ENCODE measurements around the gene CYB5A.

Gene CYB5A

DNA sequence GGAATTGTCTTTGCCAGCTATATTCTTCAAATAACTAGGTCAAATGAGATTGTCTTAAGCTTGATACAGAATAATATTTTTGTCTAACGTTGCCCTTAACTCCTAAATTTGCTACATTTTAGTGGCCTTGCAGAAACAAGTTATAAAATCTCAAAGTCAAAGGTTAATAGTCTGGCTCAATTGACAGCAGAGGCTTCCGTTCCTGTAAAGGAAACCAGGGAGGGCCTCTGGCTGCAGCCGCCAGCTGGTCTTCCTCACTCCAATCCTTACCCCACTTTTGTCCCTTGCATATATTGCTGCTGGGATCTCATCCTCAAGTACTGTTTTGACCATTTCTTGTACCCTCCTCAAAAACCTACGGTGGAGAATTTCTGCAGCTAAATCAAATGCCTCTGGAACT, 17.1 kb downstream of the CYB5A start:
- TF ChIP-seq, protein P1, sequence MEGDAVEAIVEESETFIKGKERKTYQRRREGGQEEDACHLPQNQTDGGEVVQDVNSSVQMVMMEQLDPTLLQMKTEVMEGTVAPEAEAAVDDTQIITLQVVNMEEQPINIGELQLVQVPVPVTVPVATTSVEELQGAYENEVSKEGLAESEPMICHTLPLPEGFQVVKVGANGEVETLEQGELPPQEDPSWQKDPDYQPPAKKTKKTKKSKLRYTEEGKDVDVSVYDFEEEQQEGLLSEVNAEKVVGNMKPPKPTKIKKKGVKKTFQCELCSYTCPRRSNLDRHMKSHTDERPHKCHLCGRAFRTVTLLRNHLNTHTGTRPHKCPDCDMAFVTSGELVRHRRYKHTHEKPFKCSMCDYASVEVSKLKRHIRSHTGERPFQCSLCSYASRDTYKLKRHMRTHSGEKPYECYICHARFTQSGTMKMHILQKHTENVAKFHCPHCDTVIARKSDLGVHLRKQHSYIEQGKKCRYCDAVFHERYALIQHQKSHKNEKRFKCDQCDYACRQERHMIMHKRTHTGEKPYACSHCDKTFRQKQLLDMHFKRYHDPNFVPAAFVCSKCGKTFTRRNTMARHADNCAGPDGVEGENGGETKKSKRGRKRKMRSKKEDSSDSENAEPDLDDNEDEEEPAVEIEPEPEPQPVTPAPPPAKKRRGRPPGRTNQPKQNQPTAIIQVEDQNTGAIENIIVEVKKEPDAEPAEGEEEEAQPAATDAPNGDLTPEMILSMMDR (IDR thresholded peaks at IDR 0.05; ENCODE audit: borderline replicate concordance, control extremely low read depth, extremely low read depth, insufficient read depth, missing control alignments): no peak
- in situ Hi-C loops (cut with MboI; ENCODE audit: low sequenced_read_pairs, unreplicated experiment): no loop called here
- DNase-seq (ENCODE audit: low spot score): no peak

DNA sequence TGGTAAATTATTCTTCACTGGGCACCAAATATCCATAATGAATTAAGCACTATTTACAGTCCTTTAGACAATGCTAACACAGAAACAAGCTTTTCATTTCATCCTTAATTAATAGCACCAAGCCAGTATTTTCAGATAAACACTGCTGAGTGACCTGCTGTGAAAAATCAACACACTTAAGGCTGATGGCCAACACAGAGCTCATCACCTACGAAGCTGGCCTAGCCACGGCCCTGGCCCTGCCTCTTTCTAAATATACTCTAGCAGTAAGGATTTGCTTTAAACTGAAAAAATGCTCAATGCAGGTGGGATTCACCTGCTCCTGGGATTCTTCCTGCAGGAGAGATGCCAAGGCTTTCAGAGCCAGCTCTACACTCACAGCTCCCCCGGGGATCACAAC, 18.4 kb downstream of the CYB5A start:
- in situ Hi-C loops (cut with MboI; ENCODE audit: low sequenced_read_pairs, unreplicated experiment): no loop called here
- TF ChIP-seq, protein P1 (IDR thresholded peaks at IDR 0.05; ENCODE audit: borderline replicate concordance, control extremely low read depth, extremely low read depth, insufficient read depth, missing control alignments): no peak
- DNase-seq (ENCODE audit: low spot score): no peak

DNA sequence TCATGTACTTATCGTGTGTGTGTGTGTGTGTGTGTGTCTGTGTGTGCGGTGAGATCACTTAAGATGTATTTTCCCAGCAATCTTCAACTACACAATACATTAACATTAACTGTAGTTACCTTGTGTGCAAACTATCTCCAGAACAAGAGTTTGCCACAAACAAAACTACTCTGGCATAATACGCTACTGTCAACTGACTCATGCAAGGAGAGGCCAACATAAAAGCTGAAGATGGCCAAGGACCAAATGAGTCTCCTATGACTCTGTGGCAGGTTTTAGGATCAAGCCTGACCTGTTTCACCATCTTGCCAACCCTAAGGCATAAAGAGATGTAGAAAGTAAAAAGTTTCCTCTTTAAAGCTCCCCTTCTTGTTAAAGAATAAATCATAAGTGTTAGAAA, 20.1 kb downstream of the CYB5A start:
- in situ Hi-C loops (cut with MboI; ENCODE audit: low sequenced_read_pairs, unreplicated experiment): no loop called here
- DNase-seq (ENCODE audit: low spot score): no peak
- TF ChIP-seq, protein P1 (IDR thresholded peaks at IDR 0.05; ENCODE audit: borderline replicate concordance, control extremely low read depth, extremely low read depth, insufficient read depth, missing control alignments): no peak

DNA sequence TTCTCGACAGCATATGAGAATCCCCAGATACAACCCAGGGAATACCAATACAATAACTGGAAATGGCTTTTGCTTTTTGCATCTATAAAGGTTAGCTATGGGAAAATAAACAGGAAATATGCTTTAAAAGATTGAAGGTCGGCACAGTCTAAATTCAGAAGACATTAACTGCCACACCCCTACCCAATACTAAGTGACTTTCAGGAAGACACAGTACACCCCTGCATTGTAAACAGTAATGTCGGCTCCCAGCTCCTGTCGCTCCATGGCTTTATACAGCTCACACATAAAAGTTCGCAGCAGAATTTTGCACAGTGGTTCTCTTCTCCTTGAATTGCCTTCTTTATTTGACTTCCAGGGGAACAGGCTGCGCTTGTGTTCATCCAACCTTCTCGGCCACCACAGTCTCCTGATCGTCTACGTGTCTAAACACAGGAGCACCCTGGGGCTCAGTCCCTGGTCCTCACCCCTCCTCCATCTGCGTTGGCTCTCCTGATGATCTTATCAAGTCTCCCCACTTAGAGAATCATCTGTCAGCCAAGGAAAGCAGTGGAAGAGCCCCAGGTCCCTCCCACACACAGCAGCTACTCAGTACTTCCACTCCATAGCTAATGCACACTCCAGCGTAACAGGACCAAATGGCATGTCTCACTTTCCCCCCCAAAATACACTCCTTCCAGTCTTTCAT, 22.7 kb downstream of the CYB5A start:
- TF ChIP-seq, protein P1 (IDR thresholded peaks at IDR 0.05; ENCODE audit: borderline replicate concordance, control extremely low read depth, extremely low read depth, insufficient read depth, missing control alignments): no peak
- in situ Hi-C loops (cut with MboI; ENCODE audit: low sequenced_read_pairs, unreplicated experiment): no loop called here
- no peak for DNase-seq (ENCODE audit: low spot score)

DNA sequence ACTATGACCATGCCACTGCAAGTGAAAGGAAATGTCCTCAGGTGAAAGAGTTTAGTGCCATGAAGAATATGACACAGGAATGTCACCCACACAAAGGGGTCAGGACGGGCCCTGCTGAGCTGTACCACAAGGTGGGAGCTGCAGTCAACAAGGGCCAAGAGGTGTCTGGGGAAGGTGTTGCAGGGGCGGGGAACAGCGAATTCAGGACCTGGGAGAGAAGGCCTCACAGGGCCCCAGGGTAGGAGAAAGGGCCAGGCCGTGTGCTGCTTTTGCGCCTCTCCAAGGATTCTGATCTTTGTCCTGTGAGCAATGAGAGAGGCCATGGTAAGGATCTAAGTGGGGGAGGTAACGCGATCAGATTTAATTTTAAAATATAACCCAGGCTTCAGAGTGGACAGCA, 23.6 kb downstream of the CYB5A start:
- in situ Hi-C loops (cut with MboI; ENCODE audit: low sequenced_read_pairs, unreplicated experiment): no loop called here
- TF ChIP-seq, protein P1 (IDR thresholded peaks at IDR 0.05; ENCODE audit: borderline replicate concordance, control extremely low read depth, extremely low read depth, insufficient read depth, missing control alignments): no peak
- no peak for DNase-seq (ENCODE audit: low spot score)

DNA sequence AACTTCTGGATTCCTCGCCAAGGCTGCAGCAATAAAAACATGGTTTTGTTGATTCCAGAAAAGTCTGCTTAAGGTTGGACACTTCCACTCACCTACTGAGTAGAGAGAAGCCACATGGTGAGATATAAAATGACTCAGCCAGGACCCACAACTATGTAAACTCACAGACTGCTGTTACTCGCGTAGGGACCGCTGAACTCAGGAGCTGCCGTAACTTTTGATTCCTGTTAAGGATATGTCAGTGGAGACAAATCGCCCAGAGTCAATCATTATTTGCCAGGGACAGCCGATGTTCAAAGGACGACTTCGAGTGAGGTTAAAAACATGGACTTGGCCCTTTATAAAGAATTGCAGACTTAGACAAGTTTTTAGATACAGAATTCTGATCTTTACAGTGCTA, 25.6 kb downstream of the CYB5A start:
- TF ChIP-seq, protein P1 (IDR thresholded peaks at IDR 0.05; ENCODE audit: borderline replicate concordance, control extremely low read depth, extremely low read depth, insufficient read depth, missing control alignments): no peak
- in situ Hi-C loops (cut with MboI; ENCODE audit: low sequenced_read_pairs, unreplicated experiment): no loop called here
- no peak for DNase-seq (ENCODE audit: low spot score)
